ENCODE results near the gene LRR1. TPM values are rescaled to one million over a fixed set of nuclear protein-coding genes. Genes with fewer than 3 reads are reported as not detected.

Gene LRR1
- total and polyA plus RNA-seq, 4 donors = 3.7 to 23.2 (median 4.1) TPM

DNA sequence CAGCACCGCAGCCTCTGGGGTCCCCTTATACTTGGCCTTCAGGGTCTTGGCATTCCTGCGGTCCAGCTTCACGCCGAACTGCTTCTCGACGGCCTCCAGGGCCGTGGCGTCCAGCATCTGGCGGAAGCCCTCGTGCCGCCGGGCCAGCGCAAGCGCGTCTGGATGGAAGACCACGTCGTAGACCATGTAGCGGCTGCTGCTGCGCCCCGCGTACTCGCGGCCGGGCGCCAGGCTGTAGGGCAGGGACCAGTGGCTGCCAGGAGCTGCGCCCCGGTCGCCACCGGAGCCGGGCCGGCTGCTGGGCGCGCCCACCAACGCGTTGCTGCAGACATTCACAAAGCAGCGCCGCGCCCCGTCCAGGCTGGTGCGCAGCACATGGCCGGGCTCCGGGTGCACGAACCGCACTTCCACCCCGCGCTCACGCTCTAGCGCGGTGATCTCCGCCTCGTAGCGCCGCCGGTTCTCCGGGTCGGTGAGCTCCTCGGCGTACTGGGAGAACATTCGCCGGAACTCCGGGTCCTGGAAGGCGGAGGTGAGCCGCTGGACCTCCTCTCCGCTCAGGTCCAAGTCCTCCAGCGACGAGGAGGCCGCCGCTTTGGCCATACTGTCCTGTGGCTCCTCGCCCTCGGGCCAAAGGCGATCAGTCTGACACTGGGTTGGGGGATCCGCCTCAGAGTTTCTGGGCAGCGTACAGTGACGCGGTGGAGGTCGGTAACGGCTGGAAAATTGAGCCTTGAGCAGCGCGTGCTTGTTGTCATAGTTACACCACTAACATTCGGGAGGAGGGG, 36.0 kb downstream of the LRR1 start, which contains the start of gene DNAAF2:
Gene DNAAF2, minus strand, starts transcription at position 698 of the 788 bp plus-strand sequence. Its CDS starts 95 bp downstream, at position 603.
- Histone ChIP-seq H3K4me1 (ENCODE audit: control insufficient read depth in 4 of 4, insufficient read depth in 4 of 4, low read length in 3 of 4) (peaks cover 2 to 24% (median 11%) of the 10 kb centered on the region in 4 donors), H3K27me3 (ENCODE audit: control insufficient read depth in 4 of 4, insufficient read depth in 4 of 4, low read length in 3 of 4) (no peaks in the 10 kb centered on the region), H3K36me3 (ENCODE audit: control insufficient read depth in 4 of 4, insufficient read depth in 3 of 4, low read depth in 1 of 4, low read length in 3 of 4) (peaks cover 0 to 6% (median 0%) of the 10 kb centered on the region in 4 donors), H3K9ac (ENCODE audit: low read depth in 1 of 2, low read length in 2 of 2) (peak within 1 kb of the TSS; percentile 89 to 93), H3K9me3 (ENCODE audit: control insufficient read depth in 4 of 4, low read length in 3 of 4) (no peaks in the 10 kb centered on the region), H3K4me3 (ENCODE audit: low read depth in 1 of 3, low read length in 3 of 3) (peak within 1 kb of the TSS; percentile 55 to 95 (median 85)), H3K27ac (ENCODE audit: low read depth in 1 of 2, low read length in 2 of 2) (peak within 1 kb of the TSS; percentile 89 to 99)
- WGBS = under 1% methylated on average over 80 of the region's 80 CpGs
- TF ChIP-seq, protein P1, sequence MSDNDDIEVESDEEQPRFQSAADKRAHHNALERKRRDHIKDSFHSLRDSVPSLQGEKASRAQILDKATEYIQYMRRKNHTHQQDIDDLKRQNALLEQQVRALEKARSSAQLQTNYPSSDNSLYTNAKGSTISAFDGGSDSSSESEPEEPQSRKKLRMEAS (IDR thresholded peaks at IDR 0.05) = peak; percentile 44
- TF ChIP-seq GABPA (IDR thresholded peaks at IDR 0.05 in 1 of 2, conservative IDR thresholded peaks at IDR 0.05 in 1 of 2) (no peak), EGR1 (IDR thresholded peaks at IDR 0.05; ENCODE audit: low read depth in 2 of 2) (no peak), RAD21 (IDR thresholded peaks at IDR 0.05) (no peak), FOXA1 (IDR thresholded peaks at IDR 0.05) (no peak)
- DNase-seq (ENCODE audit: low spot score) = peak; percentile 68

GRCh38 chr14:49636866-49637265, 38.1 kb downstream of the LRR1 start:
- Histone ChIP-seq H3K36me3 (ENCODE audit: control insufficient read depth in 4 of 4, insufficient read depth in 3 of 4, low read depth in 1 of 4, low read length in 3 of 4) (peaks cover 0 to 6% (median 0%) of the 10 kb centered on the region in 4 donors), H3K4me1 (ENCODE audit: control insufficient read depth in 4 of 4, insufficient read depth in 4 of 4, low read length in 3 of 4) (peaks cover 4 to 39% (median 29%) of the 10 kb centered on the region in 4 donors), H3K27me3 (ENCODE audit: control insufficient read depth in 4 of 4, insufficient read depth in 4 of 4, low read length in 3 of 4) (no peaks in the 10 kb centered on the region), H3K9me3 (ENCODE audit: control insufficient read depth in 4 of 4, low read length in 3 of 4) (no peaks in the 10 kb centered on the region), H3K9ac (ENCODE audit: low read depth in 1 of 2, low read length in 2 of 2) (no peak overlapping the region), H3K27ac (ENCODE audit: low read depth in 1 of 2, low read length in 2 of 2) (no peak overlapping the region), H3K4me3 (ENCODE audit: low read depth in 1 of 3, low read length in 3 of 3) (no peak overlapping the region)
- no peak for TF ChIP-seq ZBTB33 (IDR thresholded peaks at IDR 0.05)
- TF ChIP-seq TAF1 (conservative IDR thresholded peaks at IDR 0.05) = no peak
- TF ChIP-seq, protein P1 (IDR thresholded peaks at IDR 0.05) = no peak
- TF ChIP-seq REST (IDR thresholded peaks at IDR 0.05) = no peak
- TF ChIP-seq RXRA (IDR thresholded peaks at IDR 0.05) = no peak
- TF ChIP-seq, protein P2, sequence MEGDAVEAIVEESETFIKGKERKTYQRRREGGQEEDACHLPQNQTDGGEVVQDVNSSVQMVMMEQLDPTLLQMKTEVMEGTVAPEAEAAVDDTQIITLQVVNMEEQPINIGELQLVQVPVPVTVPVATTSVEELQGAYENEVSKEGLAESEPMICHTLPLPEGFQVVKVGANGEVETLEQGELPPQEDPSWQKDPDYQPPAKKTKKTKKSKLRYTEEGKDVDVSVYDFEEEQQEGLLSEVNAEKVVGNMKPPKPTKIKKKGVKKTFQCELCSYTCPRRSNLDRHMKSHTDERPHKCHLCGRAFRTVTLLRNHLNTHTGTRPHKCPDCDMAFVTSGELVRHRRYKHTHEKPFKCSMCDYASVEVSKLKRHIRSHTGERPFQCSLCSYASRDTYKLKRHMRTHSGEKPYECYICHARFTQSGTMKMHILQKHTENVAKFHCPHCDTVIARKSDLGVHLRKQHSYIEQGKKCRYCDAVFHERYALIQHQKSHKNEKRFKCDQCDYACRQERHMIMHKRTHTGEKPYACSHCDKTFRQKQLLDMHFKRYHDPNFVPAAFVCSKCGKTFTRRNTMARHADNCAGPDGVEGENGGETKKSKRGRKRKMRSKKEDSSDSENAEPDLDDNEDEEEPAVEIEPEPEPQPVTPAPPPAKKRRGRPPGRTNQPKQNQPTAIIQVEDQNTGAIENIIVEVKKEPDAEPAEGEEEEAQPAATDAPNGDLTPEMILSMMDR (IDR thresholded peaks at IDR 0.05; ENCODE audit: low read depth, low read length, missing input control) = no peak
- TF ChIP-seq FOXA1 (IDR thresholded peaks at IDR 0.05) = no peak
- TF ChIP-seq EGR1 (IDR thresholded peaks at IDR 0.05; ENCODE audit: low read depth in 2 of 2) = no peak
- no peak for TF ChIP-seq FOXA2 (IDR thresholded peaks at IDR 0.05)
- no peak for TF ChIP-seq HNF4A (conservative IDR thresholded peaks at IDR 0.05)
- TF ChIP-seq RAD21 (IDR thresholded peaks at IDR 0.05) = no peak
- TF ChIP-seq GABPA (IDR thresholded peaks at IDR 0.05 in 1 of 2, conservative IDR thresholded peaks at IDR 0.05 in 1 of 2) = no peak
- TF ChIP-seq YY1 (IDR thresholded peaks at IDR 0.05) = no peak
- TF ChIP-seq HNF4G (IDR thresholded peaks at IDR 0.05) = no peak
- TF ChIP-seq SP1 (IDR thresholded peaks at IDR 0.05) = no peak
- TF ChIP-seq JUND (IDR thresholded peaks at IDR 0.05) = no peak
- TF ChIP-seq ATF3 (IDR thresholded peaks at IDR 0.05) = no peak
- DNase-seq (ENCODE audit: low spot score) = no peak
- 96% methylated on average over 1 of the region's 1 CpG for WGBS
